Astrocyte (in vitro differentiated cells and primary cell): ENCODE results near the gene AMDHD2.

Experiments used
- CTCF ChIP-seq: IDR thresholded peaks from 2 replicates; pipeline ENCODE4 v1.5.1; 2011; ENCODE audit warnings: low read depth, mild to moderate bottlenecking, inconsistent platforms, low read length, moderate library complexity; ENCODE audit not compliant: insufficient read depth
- EZH2 ChIP-seq: IDR thresholded peaks from 2 replicates; pipeline ENCODE4 v1.6.1; 2012; ENCODE audit warnings: mild to moderate bottlenecking, low read length, inconsistent platforms; ENCODE audit not compliant: insufficient read depth

GRCh38 chr16:2520784-2521531 lies 787 bp downstream of the AMDHD2 start:
- no peak for TF ChIP-seq CTCF
- TF ChIP-seq EZH2 = no peak
